Epithelial cell of proximal tubule (primary cell): ENCODE results near the gene ZFP3. TPM values are rescaled to one million over a fixed set of nuclear protein-coding genes. Genes with fewer than 3 reads are reported as not detected.

Experiments
- DNase-seq: peaks from one replicate; pipeline ENCODE4 v3.0.0-alpha.2; 2011; ENCODE audit warnings: low read depth
- H3K4me3 ChIP-seq: 2 replicates; pipeline ENCODE4 v1.5.1; 2011; ENCODE audit warnings: low read depth, mild to moderate bottlenecking, low read length
- CTCF ChIP-seq: conservative IDR thresholded peaks from 2 replicates; pipeline ENCODE4 v1.5.1; 2012; ENCODE audit warnings: low read depth, mild to moderate bottlenecking, low read length
- total RNA-seq: library from RNA; depleted of rRNA; stranded (reverse); fragments of >200 nt; gene quantifications from 2 replicates; pipeline ENCODE4 v1.2.3, GENCODE V29; 2015

Gene ZFP3
- total RNA-seq, 1 donor from 2014 or later, result 1.7 TPM

- TF ChIP-seq CTCF, result no peak
- DNase-seq, result no peak
- peak within 1 kb of the TSS; percentile 21 for H3K4me3 ChIP-seq
Measured at GRCh38 chr17:5035315-5035714, 43.0 kb upstream of the ZFP3 start, which contains the start of gene SLC52A1. Gene SLC52A1, minus strand, starts transcription at chr17:5035426. Its CDS starts 820 bp downstream, at chr17:5034606.

- TF ChIP-seq CTCF, result no peak
- H3K4me3 ChIP-seq, result no peak overlapping the region
- no peak for DNase-seq
Measured at GRCh38 chr17:5042157-5043022, 35.9 kb upstream of the ZFP3 start.

GRCh38 chr17:5043524-5043923 is 34.7 kb upstream of the ZFP3 start:
- DNase-seq, result no peak
- no peak for TF ChIP-seq CTCF
- H3K4me3 ChIP-seq, result no peak overlapping the region

- DNase-seq, result no peak
- no peak for TF ChIP-seq CTCF
- H3K4me3 ChIP-seq, result no peak overlapping the region
Measured at GRCh38 chr17:5044630-5045029, 33.6 kb upstream of the ZFP3 start.

GRCh38 chr17:5045496-5045895 is 32.8 kb upstream of the ZFP3 start:
- TF ChIP-seq CTCF, result no peak
- H3K4me3 ChIP-seq, result no peak overlapping the region
- DNase-seq, result no peak

GRCh38 chr17:5047446-5047845 is 30.8 kb upstream of the ZFP3 start:
- no peak overlapping the region for H3K4me3 ChIP-seq
- no peak for TF ChIP-seq CTCF
- no peak for DNase-seq
